Prostate gland (tissue), 2 donors: ENCODE results near the gene ETV4. TPM values are rescaled to one million over a fixed set of nuclear protein-coding genes. Genes with fewer than 3 reads are reported as not detected.

ENCODE experiments used
- DNase-seq: peaks from one replicate; pipeline ENCODE4 v3.0.0-alpha.2; 2019; ENCODE audit warnings: low spot score
- H3K27ac ChIP-seq, 2 donors: fragments of 200-600 bp; sonication (generic); 2 replicates each; pipeline ENCODE4 v1.5.1; 2017 to 2019
- H3K27me3 ChIP-seq: fragments of 200-600 bp; sonication (generic); replicated peaks from 2 replicates; pipeline ENCODE4 v1.5.1; 2019; ENCODE audit not compliant: insufficient read depth
- H3K36me3 ChIP-seq, 2 donors: fragments of 200-600 bp; sonication (generic); 1 replicate in 1 of 2; 2 replicates in 1 of 2; pipeline versions ENCODE4 v1.5.1 to v1.8.1; 2017 to 2019
- H3K4me1 ChIP-seq: fragments of 200-600 bp; sonication (generic); replicated peaks from 2 replicates; pipeline ENCODE4 v1.5.1; 2019
- H3K4me3 ChIP-seq, 2 donors: fragments of 200-600 bp; sonication (generic); 2 replicates each; pipeline ENCODE4 v1.5.1; 2017 to 2019
- H3K9me3 ChIP-seq: fragments of 200-600 bp; sonication (generic); 2 replicates; pipeline ENCODE4 v1.5.1; 2017
- CTCF ChIP-seq, 4 experiments: fragments of 200-600 bp in 2 of 4; fragments of 450-650 bp in 2 of 4; sonication (generic) in 2 of 4; IDR thresholded peaks; 1 replicate in 3 of 4; 2 replicates in 1 of 4; pipeline ENCODE4 v1.5.1; 2016 to 2019; ENCODE audit warnings: antibody characterized with exemption in 4 of 4, mild to moderate bottlenecking in 2 of 4, moderate library complexity in 2 of 4
- POLR2A ChIP-seq: fragments of 450-650 bp; IDR thresholded peaks from one replicate; pipeline ENCODE4 v1.6.1; 2016; ENCODE audit warnings: antibody characterized with exemption, mild to moderate bottlenecking
- POLR2AphosphoS5 ChIP-seq: sonication (generic); formaldehyde crosslinking; IDR thresholded peaks from one replicate; pipeline ENCODE4 v1.6.1; 2017; ENCODE audit warnings: antibody characterized with exemption
- WGBS: methylation state at CpG from one replicate; pipeline ENCODE4 v1.1.5; 2018; 5-methylcytosine and 5-hydroxymethylcytosine counted together
- intact Hi-C: fragments of 100-400 bp; cut with DNase I; formaldehyde crosslinking; loops from one replicate; pipeline ENCODE4 v1.14.2; 2022
- total RNA-seq, 2 donors: library from RNA; depleted of rRNA; stranded (reverse); fragments of >200 nt; gene quantifications; one replicate each; pipeline ENCODE4 v1.1.0, GENCODE V29; 2016

ETV4 gene
- total RNA-seq, 2 donors from 2014 or later: 2.9 to 4.0 TPM

- 86% methylated on average over 10 of the region's 10 CpGs for WGBS
- Histone ChIP-seq H3K27ac (no peak overlapping the region), H3K9me3 (no peaks in the 10 kb centered on the region), H3K27me3 (no peaks in the 10 kb centered on the region), H3K36me3 (no peaks in the 10 kb centered on the region), H3K4me1 (peaks cover 6% of the 10 kb centered on the region), H3K4me3 (no peak overlapping the region)
- intact Hi-C loops: no loop called here
- TF ChIP-seq POLR2A (no peak), POLR2AphosphoS5 (no peak), CTCF (IDR thresholded peaks at IDR 0.05) (no peak)
- no peak for DNase-seq
Observed at GRCh38 chr17:43532581-43532980, 13.6 kb downstream of the ETV4 start.

DNA sequence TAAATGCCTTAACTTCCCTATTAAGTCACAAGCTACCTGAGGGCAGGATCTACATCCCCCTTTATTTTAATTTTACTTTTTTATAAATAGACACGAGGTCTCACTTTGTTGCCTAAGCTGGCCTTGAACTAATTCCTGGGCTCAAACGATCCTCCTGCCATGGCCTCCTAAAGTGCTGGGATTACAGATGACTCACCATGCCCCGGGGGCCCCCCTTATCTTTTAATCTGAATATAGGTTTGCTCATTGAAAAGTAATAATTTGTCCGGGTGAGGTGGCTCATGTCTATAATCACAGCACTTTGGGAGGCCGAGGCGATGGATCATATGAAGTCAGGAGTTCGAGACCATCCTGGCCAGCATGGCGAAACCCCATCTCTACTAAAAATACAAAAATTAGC, 14.2 kb downstream of the ETV4 start:
- Histone ChIP-seq H3K27ac (no peak overlapping the region), H3K4me1 (peaks cover 6% of the 10 kb centered on the region), H3K4me3 (no peak overlapping the region), H3K27me3 (no peaks in the 10 kb centered on the region), H3K36me3 (no peaks in the 10 kb centered on the region), H3K9me3 (no peaks in the 10 kb centered on the region)
- DNase-seq: no peak
- intact Hi-C loops: no loop called here
- TF ChIP-seq POLR2AphosphoS5: no peak
- WGBS: 79% methylated on average over 8 of the region's 8 CpGs

DNA sequence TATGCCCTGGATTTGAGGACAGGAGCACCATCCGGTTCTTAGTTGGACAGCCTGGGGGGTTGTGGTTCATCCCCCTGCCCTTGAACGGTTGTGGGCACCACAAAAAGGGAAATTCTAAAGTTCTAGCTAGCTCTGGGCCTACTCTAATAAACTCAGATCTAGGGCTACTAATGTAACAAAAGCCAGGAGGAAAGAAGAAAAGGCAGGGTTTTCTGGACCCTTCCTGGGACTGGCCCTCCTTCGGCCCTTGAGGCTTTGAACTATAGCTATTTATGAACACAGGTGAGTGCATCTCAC, 15.1 kb downstream of the ETV4 start:
- H3K27me3 ChIP-seq: no peaks in the 10 kb centered on the region
- peaks cover 6% of the 10 kb centered on the region for H3K4me1 ChIP-seq
- no peaks in the 10 kb centered on the region for H3K9me3 ChIP-seq
- peak overlapping the region; percentile 46 to 57 for H3K27ac ChIP-seq
- WGBS: 29% methylated on average over 3 of the region's 3 CpGs
- H3K36me3 ChIP-seq: no peaks in the 10 kb centered on the region
- TF ChIP-seq CTCF (IDR thresholded peaks at IDR 0.05): no peak
- no peak for TF ChIP-seq POLR2A
- no peak for TF ChIP-seq POLR2AphosphoS5
- no peak overlapping the region for H3K4me3 ChIP-seq
- intact Hi-C loops: no loop called here
- no peak for DNase-seq

GRCh38 chr17:43530288-43531081, 15.7 kb downstream of the ETV4 start:
- DNase-seq: peak; percentile 66
- 9% methylated on average over 23 of the region's 23 CpGs for WGBS
- Histone ChIP-seq H3K27me3 (no peaks in the 10 kb centered on the region), H3K9me3 (no peaks in the 10 kb centered on the region), H3K4me3 (no peak overlapping the region), H3K27ac (peak overlapping the region; percentile 46 to 57), H3K36me3 (no peaks in the 10 kb centered on the region), H3K4me1 (peaks cover 6% of the 10 kb centered on the region)
- intact Hi-C loops: no loop called here
- TF ChIP-seq CTCF (IDR thresholded peaks at IDR 0.05): no peak
- TF ChIP-seq POLR2AphosphoS5: peak; percentile 42
- no peak for TF ChIP-seq POLR2A

GRCh38 chr17:43529947-43530287, 16.2 kb downstream of the ETV4 start:
- Histone ChIP-seq H3K27ac (peak overlapping the region; percentile 39 to 57), H3K4me3 (no peak overlapping the region), H3K27me3 (no peaks in the 10 kb centered on the region), H3K4me1 (peaks cover 6% of the 10 kb centered on the region), H3K36me3 (peaks cover 0 to 2% of the 10 kb centered on the region in 2 donors), H3K9me3 (no peaks in the 10 kb centered on the region)
- no peak for DNase-seq
- TF ChIP-seq POLR2AphosphoS5 (no peak), CTCF (IDR thresholded peaks at IDR 0.05) (no peak), POLR2A (no peak)
- intact Hi-C loops: no loop called here
- 50% methylated on average over 6 of the region's 6 CpGs for WGBS
